ENCODE results near the gene ING1. TPM values are rescaled to one million over a fixed set of nuclear protein-coding genes. Genes with fewer than 3 reads are reported as not detected.

Gene ING1
- total and polyA plus RNA-seq, 10 donors, result 10.5 to 32.4 (median 21.1) TPM

GRCh38 chr13:110705826-110706569 is 7.5 kb upstream of the ING1 start, which contains the start of gene CARS2:
TSS of gene CARS2 (minus strand) at chr13:110706116. CDS start at chr13:110706093, 23 bp downstream.
- Histone ChIP-seq H3K9me3 (no peaks in the 10 kb centered on the region), H3K4me3 (peak within 1 kb of the TSS; percentile 54 to 93 (median 72)), H3K4me1 (peaks cover 14 to 80% (median 49%) of the 10 kb centered on the region in 6 donors), H3K27ac (peak within 1 kb of the TSS; percentile 65 to 95 (median 88)), H3K27me3 (replicated peaks in 1 of 7) (no peaks in the 10 kb centered on the region), H3K36me3 (peaks cover 0 to 26% (median 8%) of the 10 kb centered on the region in 6 donors)
- 0 to 1% (median 1%) methylated on average over 22 to 80 of the region's 80 CpGs for WGBS, 5 donors
- intact Hi-C loops (cut with DNase I; ENCODE audit: low total_unique reads), result no loop called here
- TF ChIP-seq POLR2A (IDR thresholded peaks at IDR 0.05) (peak in 1 of 3 donors; percentile 67), CTCF (IDR thresholded peaks at IDR 0.05 in 8 of 11, conservative IDR thresholded peaks at IDR 0.05 in 3 of 11) (peak in 6 of 11 experiments; percentile 22 to 56 (median 40)), POLR2AphosphoS5 (IDR thresholded peaks at IDR 0.05) (peak; percentile 86 to 94 (median 91))
- DNase-seq, result peak; percentile 99

DNA sequence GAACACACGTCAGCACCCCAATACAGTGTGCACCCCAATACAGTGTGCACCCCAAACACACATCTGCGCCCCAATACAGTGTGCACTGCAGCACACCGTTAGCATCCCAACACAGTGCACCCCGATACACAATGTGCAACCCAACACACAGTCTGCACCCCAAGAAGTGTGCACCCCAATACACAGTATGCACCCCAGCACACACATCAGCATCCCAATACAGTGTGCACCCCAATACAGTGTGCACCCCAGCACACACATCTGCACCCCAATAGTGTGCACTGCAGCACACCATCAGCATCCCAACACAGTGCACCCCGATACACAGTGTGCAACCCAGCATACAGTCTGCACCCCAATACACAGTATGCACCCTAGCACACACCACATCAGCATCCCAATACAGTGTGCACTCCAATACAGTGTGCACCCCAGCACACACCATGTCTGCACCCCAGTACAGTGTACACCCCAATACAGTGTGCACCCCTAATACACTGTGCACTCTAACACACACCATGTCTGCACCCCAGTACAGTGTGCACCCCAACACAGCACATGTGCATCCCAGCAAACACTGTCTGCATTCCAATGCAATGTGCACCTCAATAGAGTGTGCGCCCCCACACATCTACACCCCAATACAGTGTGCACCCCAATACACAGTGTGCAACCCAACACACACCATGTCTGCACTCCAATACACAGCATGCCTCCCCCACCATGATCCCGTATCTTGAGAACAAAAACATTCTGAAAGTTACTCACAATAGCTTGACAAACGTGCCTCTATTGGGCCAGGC is 6.7 kb upstream of the ING1 start:
- intact Hi-C loops (cut with DNase I; ENCODE audit: low total_unique reads), result no loop called here
- peaks cover 21 to 80% (median 57%) of the 10 kb centered on the region in 6 donors for H3K4me1 ChIP-seq
- H3K27me3 ChIP-seq (replicated peaks in 1 of 7), result no peaks in the 10 kb centered on the region
- H3K4me3 ChIP-seq, result peak overlapping the region; percentile 34 to 93 (median 72)
- peak overlapping the region; percentile 65 to 95 (median 88) for H3K27ac ChIP-seq
- H3K36me3 ChIP-seq, result peaks cover 0 to 20% (median 4%) of the 10 kb centered on the region in 6 donors
- TF ChIP-seq CTCF (IDR thresholded peaks at IDR 0.05 in 8 of 11, conservative IDR thresholded peaks at IDR 0.05 in 3 of 11) (no peak), POLR2AphosphoS5 (IDR thresholded peaks at IDR 0.05) (no peak), POLR2A (IDR thresholded peaks at IDR 0.05) (no peak)
- WGBS, 5 donors, result 59 to 71% (median 66%) methylated on average over 8 of the region's 8 CpGs
- DNase-seq, result peak; percentile 67
- H3K9me3 ChIP-seq, result no peaks in the 10 kb centered on the region

- WGBS, 5 donors, result 0 to 1% (median 0%) methylated on average over 35 to 58 of the region's 58 CpGs
- TF ChIP-seq POLR2AphosphoS5 (IDR thresholded peaks at IDR 0.05) (peak; percentile 91 to 95 (median 92)), CTCF (IDR thresholded peaks at IDR 0.05 in 8 of 11, conservative IDR thresholded peaks at IDR 0.05 in 3 of 11) (no peak), POLR2A (IDR thresholded peaks at IDR 0.05) (peak in 2 of 3 donors; percentile 48 to 87)
- DNase-seq, result peak; percentile 97
- Histone ChIP-seq H3K4me3 (peak overlapping the region; percentile 90 to 100 (median 98)), H3K4me1 (peaks cover 19 to 48% (median 32%) of the 10 kb centered on the region in 6 donors), H3K9me3 (no peaks in the 10 kb centered on the region), H3K27ac (peak overlapping the region; percentile 99 to 100 (median 99)), H3K36me3 (no peaks in the 10 kb centered on the region), H3K27me3 (replicated peaks in 1 of 7) (no peaks in the 10 kb centered on the region)
- intact Hi-C loops (cut with DNase I; ENCODE audit: low total_unique reads), result no loop called here
Measured at GRCh38 chr13:110712081-110712848, 1.2 kb upstream of the ING1 start.

All from spleen (tissue), 11 donors.